LNCAP (cell line): ENCODE results near the gene MT1A.

Experiments used
- TF ChIP-seq, protein P1 (sequence below): fragments of 450-650 bp; IDR thresholded peaks from 2 replicates; pipeline ENCODE4 v1.5.1; 2017; ENCODE audit warnings: mild to moderate bottlenecking

The MT1A gene

DNA sequence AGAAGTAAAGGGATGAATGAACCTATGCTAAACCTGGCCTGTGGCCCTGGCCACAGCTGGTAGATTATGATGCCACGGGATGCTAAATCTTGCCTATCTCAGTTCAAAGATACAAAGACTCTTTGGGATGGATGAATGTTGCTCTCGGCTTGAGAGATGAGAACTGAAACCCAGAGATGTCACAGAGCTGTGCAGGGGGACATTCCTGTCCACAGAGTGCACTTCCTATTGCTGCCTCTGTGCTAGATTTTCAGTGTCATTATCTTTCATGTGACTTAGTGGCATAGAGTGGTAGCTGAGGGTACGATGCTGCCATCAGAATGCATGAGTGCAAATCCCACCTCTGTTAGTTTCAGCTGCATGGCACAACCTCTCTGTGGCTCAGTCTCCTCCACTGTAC, 8.3 kb upstream of the MT1A start:
- TF ChIP-seq, protein P1, sequence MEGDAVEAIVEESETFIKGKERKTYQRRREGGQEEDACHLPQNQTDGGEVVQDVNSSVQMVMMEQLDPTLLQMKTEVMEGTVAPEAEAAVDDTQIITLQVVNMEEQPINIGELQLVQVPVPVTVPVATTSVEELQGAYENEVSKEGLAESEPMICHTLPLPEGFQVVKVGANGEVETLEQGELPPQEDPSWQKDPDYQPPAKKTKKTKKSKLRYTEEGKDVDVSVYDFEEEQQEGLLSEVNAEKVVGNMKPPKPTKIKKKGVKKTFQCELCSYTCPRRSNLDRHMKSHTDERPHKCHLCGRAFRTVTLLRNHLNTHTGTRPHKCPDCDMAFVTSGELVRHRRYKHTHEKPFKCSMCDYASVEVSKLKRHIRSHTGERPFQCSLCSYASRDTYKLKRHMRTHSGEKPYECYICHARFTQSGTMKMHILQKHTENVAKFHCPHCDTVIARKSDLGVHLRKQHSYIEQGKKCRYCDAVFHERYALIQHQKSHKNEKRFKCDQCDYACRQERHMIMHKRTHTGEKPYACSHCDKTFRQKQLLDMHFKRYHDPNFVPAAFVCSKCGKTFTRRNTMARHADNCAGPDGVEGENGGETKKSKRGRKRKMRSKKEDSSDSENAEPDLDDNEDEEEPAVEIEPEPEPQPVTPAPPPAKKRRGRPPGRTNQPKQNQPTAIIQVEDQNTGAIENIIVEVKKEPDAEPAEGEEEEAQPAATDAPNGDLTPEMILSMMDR: no peak

GRCh38 chr16:56631197-56631596, 7.3 kb upstream of the MT1A start:
- TF ChIP-seq, protein P1: no peak

DNA sequence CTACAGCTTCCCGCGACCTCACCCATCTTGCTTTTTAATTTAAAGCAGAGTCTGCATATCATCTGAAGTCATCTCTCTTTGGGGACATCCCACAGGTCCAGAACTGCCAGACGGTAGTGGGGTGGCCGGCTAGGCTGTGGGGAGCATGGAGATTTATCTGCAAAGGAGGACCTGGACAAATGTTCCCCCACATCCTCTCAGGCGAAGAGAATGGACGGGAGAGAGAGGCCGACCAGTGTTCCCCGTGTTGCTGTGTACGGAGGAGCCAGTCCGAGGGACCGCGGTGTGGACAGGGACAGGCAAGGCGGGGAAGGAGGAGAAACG, 6.7 kb upstream of the MT1A start:
- TF ChIP-seq, protein P1: no peak

DNA sequence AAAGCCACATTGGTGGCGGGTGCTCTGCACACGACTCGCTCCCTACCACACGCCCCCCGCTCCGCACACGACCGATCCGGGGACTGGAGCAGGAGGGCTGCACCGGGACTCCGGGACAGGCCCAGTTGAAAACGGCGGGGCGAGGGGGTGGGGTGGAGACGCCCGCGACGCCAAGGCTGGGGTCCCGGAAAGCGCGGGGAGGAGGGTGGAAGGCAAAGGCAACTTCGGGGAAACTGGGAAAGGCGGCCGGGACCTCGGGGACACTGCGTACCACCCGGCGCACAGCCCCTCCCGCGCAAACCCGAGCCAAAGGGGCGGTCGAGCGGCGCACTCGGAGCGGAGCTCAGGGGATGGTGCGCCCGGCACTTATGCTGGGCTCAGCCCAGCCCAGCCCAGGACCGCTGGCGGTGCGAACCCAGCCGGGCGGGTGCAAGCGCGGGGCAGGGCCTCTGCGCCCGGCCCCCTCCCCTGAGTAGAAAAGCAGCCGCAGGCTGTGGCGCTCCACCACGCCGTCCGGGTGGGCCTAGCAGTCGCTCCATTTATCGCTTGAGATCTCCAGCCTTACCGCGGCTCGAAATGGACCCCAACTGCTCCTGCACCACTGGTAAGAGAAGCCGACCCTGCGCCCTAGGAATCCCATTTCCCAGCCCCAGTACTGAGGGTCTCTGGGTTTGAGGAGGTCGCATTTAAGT, 6.2 kb upstream of the MT1A start, which contains the start of gene MT1M:
Gene MT1M, plus strand, starts transcription at position 504 of the 692 bp plus-strand sequence. Its CDS starts 73 bp downstream, at position 577.
- TF ChIP-seq, protein P1: no peak

- TF ChIP-seq, protein P1: no peak
Measured at GRCh38 chr16:56632848-56633365, 5.6 kb upstream of the MT1A start.

DNA sequence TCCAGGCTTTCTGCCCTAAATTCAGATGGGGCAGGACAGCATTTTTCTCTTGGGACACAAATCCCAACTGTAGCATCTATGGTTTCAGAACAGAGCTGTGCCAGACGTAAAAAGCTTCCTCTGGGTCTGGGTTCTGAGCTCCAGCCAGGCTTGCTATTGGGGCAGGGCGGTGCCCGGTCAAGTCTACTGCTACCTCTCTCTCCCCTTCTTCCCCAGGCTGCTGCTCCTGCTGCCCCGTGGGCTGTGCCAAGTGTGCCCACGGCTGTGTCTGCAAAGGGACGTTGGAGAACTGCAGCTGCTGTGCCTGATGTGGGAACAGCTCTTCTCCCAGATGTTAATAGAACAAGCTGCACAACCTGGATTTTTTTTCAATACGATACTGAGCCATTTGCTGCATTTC, 4.9 kb upstream of the MT1A start:
- TF ChIP-seq, protein P1: no peak

DNA sequence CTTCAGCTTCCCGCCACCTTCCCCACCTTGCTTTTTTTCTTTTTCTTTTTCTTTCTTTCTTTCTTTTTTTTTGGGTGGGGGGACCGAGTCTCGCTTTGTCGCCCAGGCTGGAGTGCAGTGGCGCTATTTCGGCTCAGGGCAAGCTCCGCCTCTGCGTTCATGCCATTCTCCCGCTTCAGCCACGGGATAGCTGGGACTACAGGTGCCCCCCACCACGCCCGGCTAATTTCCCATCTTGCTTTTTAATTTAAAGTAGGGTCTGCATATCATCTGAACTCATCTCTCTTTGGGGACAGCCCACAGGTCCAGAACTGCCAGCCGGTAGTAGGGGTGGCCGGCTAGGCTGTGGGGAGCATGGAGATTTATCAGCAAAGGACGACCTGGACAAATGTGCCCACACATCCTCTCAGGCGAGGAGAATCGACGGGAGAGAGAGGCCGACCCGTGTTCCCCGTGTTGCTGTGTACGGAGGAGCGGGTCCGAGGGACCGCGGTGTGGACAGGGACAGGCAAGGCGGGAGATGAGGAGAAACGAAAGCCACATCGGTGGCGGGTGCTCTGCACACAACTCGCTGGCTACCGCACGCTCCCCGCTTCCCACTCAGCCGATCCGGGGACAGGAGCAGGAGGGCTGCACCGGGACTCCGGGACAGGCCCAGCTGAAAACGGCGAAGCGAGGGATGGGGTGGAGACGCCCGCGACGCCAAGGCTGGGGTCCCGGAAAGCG, 3.6 kb upstream of the MT1A start:
- TF ChIP-seq, protein P1: no peak
